Measurements from ENCODE around the gene FIGNL1.

GRCh38 chr7:50495746-50496145 is 45.6 kb upstream of the FIGNL1 start:
- TF ChIP-seq CTCF (conservative IDR thresholded peaks at IDR 0.05 in 1 of 2, IDR thresholded peaks at IDR 0.05 in 1 of 2; ENCODE audit: extremely low read depth in 1 of 2, insufficient read depth in 1 of 2, low read depth in 1 of 2, low read length in 2 of 2): no peak
- no peak for TF ChIP-seq EZH2 (IDR thresholded peaks at IDR 0.05; ENCODE audit: borderline replicate concordance, low read length)
